Measurements from ENCODE around the gene IGFBP3.

Gene IGFBP3

DNA sequence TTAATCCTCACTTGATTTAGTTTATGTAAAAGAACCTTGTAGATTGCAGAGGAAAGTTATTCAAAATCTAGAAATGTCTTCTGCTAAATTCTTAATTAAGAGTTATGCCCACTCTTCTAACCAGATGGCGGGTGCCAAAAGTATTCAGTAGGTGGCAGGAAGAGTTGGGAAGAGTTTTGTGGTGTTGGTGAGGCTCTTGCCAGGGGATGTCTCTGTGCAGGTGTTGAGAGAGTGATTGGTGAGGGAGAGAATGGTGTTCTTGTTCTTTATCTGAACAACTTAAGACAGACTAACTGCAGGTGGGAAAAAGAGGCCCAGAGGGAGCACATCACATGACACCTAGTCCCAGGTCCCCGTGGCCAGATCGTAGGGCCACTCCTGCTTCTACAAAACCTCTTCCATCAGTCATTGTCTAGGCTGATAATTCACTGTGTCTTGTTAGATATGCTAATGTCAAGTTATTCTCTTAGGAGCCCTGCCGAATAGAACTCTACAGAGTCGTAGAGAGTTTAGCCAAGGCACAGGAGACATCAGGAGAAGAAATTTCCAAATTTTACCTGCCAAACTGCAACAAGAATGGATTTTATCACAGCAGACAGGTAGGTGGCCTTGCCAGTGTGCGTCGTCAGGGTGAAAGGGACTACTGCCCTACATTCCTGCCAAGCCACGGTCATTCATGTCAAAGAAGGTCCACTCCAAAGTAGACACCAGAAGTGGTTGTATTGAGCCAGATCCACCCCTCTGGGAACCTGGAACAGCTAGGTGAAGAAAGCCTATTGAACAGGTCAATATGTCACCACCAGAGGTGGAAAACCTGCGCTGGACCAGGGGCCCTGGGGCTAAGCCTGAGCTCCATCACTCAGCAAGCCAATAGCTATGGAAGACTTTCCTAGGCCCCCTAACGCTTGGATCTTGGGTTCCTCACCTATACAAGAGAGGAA is 29.3 kb downstream of the IGFBP3 start:
- no peak for DNase-seq

GRCh38 chr7:45890902-45891461 is 30.1 kb downstream of the IGFBP3 start:
- peak in 1 of 2 experiments; percentile 38 for DNase-seq

GRCh38 chr7:45890125-45890901 is 30.8 kb downstream of the IGFBP3 start:
- no peak for DNase-seq

GRCh38 chr7:45889367-45890067 is 31.6 kb downstream of the IGFBP3 start:
- no peak for DNase-seq

GRCh38 chr7:45888993-45889366 is 32.1 kb downstream of the IGFBP3 start:
- DNase-seq, result no peak

- peak in 1 of 2 experiments; percentile 28 for DNase-seq
These were observed 32.7 kb downstream of the IGFBP3 start, which contains the start of gene IGFBP1 for GRCh38 chr7:45888185-45888992. Gene IGFBP1 (plus strand): TSS chr7:45888488. CDS start chr7:45888653, 165 bp downstream.

GRCh38 chr7:45886931-45887667 is 34.0 kb downstream of the IGFBP3 start:
- no peak for DNase-seq

GRCh38 chr7:45885264-45885882 is 35.7 kb downstream of the IGFBP3 start:
- DNase-seq, result no peak

DNA sequence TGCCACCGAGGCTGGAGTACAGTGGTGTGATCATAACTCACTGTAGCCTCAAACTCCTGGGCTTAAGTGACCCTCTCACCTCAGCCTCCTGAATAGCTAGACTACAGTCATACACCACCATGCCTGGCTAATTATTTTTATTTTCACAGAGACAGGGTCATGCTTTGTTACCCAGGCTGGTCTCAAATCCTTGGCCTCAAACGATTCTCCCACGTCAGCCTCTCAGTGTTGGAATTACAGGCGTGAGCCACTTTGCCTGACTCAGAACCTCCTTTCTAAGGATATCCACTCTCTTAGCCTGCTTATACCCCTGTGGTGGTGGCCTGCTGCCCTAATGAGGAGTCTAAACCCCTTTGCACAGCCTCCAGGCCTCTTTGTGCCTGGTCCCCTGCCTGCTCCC is 36.9 kb downstream of the IGFBP3 start:
- DNase-seq, result no peak

DNA sequence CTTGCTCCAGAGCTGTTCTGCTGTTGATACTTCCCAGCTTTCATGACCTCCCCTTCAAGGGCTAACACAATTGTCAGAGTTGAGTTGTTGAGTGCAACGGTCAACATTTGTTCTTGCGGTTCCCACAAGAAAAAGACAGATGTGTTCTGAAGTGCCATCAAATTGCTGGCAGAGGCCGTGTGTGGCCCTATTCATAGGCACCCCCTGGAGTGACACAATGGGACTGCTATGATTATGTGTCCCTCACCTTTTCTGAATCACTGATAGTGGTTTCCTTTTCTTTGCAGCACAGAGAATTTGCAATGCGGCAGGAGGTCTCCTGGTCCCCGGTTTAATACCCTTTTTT is 38.6 kb downstream of the IGFBP3 start:
- DNase-seq, result no peak

DNA sequence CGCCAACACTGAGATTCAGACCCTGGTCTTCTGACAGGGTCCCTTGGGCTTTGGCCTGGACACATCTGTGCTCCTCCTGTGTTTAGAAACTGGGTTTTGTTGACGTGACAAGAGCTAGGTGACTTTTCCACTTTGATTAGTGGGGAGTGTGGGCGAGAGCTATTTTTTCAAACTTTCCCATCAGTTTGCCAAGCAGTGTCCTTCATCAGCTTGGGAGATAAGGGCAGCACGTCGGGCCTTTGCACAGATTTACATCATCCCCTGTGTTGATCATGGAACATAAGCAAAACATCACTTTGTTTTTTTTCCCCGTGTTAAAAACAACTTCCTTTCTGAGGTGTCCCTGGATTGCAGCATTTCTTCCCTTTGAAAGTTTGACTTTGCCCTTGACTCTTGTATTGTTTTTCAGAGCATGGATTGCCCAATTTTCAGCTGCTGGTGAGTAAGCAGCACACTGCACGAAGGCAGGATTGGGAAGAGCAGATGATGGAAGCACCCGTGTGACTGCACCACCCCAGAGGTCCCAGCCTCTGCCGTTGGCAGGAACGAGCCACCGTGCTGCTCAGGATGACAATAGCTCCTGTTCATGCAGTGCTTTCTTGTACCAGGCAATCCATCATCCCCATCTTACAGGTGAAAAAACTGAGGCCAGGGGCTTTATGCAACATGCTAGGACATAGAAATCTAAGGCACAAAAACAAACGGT is 39.2 kb downstream of the IGFBP3 start:
- DNase-seq, result no peak

DNA sequence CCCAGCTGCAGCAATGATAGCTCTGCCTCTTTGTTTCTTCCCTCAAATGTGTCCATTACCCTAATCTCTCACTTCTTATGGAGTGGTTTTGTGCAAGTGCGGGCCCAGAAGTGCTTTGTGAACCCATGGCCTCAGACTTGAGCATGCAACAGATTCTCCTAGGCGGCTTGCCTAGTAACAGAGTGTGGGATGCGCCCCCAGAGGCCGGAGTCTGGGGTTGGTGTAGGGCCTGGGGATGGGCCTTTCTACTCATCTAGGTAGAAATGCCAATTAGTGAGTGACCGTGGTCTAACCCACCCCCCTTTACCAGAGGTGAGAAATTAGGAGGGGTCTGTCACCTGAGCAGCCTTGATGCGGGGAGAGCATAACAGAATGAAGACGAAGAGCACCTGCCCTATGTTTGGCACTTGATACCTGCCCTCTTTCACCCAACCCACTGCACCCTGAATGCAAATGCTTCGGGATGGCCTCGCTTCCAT is 39.8 kb downstream of the IGFBP3 start:
- no peak for DNase-seq

GRCh38 chr7:45880433-45880860 is 40.6 kb downstream of the IGFBP3 start:
- DNase-seq, result no peak

DNA sequence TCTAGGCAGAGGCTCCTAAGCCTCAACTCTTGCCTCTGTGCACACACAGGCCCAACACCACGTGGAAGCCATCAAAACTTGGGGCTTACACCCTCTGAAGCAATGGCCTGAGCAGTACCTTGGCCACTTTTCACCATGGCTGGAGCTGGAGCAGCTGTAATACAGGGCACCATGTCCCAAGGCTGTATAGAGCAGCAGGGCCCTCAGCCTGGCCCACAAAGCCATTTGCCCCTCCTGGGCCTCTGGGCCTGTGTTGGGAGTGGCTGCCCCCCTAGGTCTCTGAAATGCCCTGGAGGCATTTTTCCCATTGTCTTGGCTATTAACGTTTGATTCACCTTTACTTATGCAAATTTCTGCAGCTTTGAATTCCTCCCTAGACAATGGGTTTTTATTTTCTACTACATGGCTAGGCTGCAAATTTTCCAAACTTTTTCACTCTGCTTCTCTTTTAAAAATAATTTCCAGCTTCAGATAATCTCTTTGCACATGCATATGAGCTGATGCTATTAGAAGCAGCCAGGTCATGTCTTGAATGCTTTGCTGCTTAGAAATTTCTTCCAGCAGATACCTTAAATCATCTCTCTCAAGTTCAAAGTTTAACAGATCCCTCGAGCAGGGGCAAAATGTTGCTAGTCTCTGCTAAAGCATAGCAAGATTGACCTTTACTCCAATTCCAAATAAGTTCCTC is 42.5 kb downstream of the IGFBP3 start:
- no peak for DNase-seq

- no peak for DNase-seq
These were observed 44.6 kb downstream of the IGFBP3 start for GRCh38 chr7:45876519-45876918.

GRCh38 chr7:45874408-45875131 is 46.5 kb downstream of the IGFBP3 start:
- DNase-seq, result no peak

- DNase-seq, result no peak
These were observed 47.7 kb downstream of the IGFBP3 start for GRCh38 chr7:45873355-45873754.

GRCh38 chr7:45873035-45873354 is 48.1 kb downstream of the IGFBP3 start, which contains the start of gene CCDC201:
Gene CCDC201 (minus strand): TSS chr7:45873082. CDS start chr7:45873007, 75 bp downstream.
- no peak for DNase-seq
